Pons (tissue), 1 donor: ENCODE measurements around the gene HDAC4.

Experiments used
- DNase-seq: peaks from one replicate; pipeline ENCODE4 v3.0.0-alpha.2; 2016; ENCODE audit warnings: low spot score

HDAC4 gene

DNA sequence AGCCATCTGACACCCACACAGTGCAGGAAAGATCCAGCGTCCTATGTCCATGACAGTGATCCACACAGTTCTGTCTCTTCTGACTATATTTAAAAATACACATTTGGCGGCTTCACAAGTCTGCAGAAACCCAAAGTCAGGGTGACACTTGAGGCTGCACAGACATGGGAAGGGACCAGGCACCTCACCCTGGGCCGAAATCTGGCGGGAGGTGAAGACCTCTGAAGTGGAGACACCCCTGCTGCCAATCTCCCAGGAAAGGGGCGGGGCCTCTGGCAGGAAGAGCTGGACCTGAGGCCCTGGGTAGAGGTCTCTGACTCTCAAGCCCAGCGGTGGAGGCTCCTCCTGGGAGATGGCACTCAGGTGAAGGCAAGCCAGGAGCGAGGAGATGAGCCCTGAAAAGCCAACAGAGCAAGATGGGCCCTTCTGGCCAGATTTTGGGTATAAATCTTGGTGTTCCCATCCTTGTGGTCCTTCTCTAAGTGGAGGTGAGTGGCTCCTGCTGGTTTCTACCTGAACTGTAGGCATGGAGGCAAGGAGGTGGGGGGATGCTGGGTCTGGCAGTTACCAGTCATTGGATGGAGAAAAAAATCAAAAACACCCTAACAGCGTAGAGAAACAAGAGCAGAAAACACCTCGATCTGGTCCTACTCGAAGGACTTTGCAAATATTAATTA lies 248.4 kb downstream of the HDAC4 start:
- DNase-seq = no peak

DNA sequence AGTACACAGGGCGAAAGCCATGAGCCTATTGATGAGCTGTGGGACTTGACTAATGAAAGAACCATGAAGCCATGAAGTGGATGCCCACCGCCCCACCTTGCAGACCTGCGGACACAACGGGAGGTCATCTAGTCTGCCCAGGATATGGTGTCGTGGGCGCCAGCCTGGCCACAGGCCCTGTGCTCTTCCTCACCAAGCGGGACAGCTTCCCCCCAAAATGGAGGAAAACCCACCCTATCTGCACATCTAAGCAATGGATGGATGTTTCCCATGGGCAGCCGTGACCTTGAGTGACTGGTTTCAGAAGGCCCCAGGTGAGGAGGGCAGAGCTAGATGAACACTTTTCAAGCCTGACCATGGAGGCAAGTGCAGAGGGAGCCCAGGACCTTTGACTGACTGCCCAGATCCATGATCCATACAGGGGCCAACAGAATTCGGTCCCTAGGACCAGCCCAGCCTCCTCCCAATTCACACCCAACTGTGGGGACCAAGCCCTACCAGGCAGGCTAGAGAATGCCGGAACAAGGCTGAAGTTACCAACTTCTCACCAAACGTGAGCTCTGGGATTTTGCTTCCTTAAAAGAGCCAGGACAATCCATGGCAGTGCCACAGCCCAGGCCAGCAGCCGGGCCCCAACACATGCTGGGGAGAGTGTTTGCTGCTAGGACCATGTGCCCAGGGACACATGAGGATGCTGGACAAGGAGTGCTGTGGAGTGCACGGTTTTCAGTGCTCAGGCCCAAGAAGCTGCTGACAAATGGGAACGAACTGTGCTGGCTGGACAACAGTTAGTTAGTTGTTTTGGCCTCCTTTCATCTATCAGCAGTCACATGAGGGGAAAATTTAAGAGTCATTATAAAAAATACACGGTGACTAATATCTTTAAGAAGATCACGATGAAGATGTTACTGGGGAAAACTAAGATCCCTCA lies 249.4 kb downstream of the HDAC4 start:
- DNase-seq = peak; percentile 69

DNA sequence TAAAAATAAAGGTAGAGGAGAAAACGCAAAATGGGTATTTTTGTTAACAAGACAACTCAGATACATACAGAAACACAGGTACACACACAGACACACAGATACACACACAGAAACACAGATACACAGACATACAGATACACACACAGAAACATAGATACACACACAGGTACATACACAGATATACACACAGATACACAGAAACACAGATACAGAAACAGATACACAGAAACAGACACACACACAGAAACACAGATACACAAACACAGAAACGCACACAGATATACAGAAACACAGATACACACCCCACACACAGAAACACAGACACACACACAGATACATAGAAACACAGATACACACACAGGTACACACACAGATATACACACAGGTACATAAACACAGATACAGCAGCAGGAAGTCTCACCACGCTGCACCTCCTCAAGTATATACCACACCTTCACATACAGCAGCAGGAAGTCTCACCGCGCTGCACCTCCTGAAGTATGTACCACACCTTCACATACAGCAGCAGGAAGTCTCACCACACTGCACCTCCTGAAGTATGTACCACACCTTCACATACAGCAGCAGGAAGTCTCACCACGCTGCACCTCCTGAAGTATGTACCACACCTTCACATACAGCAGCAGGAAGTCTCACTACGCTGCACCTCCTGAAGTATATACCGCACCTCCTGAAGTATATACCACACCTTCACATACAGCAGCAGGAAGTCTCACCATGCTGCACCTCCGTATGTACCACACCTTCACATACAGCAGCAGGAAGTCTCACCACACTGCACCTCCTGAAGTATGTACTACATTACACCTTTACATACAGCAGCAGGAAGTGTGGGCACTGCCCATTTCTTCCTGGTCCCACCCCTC lies 250.5 kb downstream of the HDAC4 start:
- no peak for DNase-seq

DNA sequence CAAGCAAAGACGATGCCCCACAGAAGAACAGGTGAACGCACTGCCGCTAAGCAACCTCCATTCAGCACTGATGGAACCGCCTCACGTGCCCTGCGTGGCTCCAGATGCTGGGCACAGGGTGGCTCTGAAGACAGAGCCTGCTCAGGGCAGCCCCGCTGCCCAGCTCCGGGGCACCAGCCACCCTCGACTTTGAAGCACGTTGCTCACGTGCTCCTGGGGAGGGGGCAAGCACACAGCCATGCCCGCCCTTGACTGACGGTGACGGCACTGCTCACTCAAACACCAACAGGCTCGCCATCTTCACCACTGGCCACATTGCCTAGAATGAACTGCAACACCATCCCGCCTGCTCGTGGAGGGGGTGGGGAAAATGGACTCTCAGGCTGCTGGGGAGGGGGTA lies 251.3 kb downstream of the HDAC4 start:
- DNase-seq = no peak

DNA sequence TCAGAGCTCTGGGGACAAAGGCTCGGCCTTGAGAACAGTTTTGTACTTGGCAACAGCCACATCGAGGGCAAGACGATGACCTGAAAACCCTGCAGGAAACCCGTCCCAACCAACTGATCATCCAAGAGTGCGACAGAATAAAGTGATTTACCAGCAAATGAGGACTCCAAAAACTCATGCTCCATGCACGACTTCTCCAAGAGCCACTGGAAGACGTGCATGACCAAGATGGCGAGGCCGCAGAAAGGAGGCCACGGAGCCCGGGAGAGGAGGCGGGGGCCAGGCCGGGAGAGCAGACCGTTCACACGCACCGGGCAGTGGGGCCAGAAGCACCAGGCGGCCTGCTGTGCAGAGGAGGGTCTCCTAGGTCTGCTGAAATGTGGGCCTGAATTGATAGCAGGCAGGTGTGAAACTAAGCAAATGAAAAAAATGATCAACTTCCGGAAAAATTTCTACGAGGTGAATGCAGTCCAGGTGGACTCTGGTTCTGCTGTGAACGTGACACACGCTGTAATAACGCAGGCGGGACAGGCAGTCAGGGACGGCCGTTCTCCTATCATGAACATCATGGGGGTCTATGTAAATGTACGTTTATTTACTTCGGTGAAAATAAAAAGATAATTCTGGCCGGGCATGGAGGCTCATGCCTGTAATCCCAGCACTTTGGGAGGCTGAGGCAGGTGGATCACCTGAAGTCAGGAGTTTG lies 252.2 kb downstream of the HDAC4 start:
- DNase-seq = no peak

DNA sequence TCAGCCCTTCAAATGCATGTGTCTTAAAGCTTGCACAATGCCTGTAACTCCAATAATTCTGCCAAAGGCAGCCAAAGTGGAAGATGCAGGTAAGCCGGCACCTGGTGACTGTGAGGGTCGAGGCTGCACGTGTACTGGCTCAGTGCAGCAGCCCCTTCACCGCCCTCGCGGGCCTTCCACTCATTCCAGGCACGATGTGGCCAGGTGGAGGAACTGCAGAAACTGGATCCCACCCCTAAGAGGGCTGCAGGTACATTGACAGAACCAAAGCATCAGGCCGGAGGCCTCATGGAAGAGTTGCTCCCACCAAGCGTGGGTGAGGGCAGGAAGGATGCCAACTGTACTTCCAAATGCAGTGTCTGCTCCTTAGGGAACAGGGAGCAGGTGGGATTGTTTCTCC lies 253.4 kb downstream of the HDAC4 start:
- no peak for DNase-seq

DNA sequence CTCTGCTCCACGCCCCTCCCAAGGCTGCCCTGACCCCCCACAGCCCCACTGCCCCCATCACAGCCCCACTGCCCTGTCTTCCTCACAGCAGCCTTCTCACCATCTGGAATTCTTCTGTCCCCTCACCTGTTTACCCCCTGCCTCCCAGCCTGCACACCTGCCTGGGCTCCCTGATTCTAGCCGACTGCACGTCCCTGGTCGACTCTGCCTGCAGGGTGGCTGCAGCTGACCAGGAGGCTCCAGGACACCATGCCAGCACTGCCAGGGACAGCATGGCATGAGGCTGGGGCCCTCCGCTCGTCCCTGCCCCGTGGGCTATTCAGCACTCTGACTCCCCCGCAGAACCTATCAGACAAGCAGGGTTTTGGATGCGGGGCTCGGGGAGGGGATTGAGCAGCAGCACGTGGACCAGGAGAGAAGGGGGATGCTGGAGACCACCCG lies 254.1 kb downstream of the HDAC4 start:
- no peak for DNase-seq

DNA sequence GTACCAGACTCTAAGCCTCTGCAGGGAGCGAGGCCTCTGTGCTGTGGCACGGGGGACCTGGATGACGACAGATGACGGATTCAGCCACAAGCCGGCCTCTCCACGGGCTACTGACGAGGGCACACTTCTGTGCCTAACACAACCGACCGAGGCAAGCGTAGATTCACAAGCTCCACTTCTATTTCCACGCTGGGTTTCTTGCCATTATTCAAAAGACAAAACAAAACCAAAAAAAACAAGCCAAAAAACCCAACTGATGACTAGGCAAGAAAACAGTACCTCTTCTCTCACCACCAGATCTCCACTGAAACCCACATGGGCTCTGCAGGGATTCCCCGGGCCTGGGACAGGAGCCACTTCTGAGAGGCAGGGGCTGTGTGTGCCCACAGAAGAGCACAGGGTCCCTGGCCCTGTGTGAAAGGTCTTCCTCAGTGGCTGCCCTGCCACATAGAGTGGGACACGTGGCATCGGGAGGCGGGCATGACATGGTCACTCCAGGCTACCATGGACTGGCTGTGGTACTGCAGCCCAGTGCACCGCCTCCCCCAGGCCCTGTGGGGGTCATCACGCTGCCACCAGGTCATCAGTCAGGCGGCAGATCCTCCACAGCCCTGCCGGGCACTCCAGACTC lies 254.7 kb downstream of the HDAC4 start:
- DNase-seq = no peak

DNA sequence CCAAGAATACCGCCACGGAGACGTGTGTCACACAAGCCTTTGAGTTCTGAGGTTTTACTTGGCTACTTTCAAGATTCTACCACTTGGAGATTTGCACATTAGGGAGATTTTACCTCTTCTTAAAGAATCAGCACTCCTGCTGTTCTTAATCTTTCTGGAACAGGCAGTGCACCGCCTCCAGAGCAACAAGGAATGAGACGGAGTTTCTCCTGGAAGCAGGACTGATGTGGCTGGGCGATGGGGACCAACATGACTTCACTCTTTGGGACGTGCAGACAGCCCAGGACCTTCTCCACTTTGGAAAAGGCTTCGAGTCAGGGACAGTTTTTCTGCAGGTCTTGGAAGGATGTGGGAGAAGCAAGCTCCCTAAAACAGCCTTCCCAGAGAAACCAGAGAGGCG lies 255.2 kb downstream of the HDAC4 start:
- no peak for DNase-seq

DNA sequence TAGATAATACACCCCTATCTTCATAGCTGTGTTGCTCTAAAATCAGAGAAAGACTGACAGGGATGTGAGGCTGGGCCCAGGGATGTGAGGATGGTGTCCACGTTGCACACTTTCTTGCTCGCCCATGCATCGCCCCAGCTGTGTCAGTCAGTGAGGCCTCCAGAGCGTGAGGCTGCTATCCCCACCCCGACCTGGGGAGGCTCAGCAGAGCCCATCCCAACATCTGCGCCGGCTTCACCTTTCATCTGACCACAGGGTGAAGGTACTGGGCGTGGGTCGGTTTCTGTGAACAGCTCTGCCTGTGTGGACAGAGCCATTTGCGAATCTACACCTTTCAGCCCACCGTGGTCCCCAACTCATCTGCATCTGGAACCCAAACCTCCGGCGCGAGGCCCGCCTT lies 255.7 kb downstream of the HDAC4 start:
- no peak for DNase-seq

DNA sequence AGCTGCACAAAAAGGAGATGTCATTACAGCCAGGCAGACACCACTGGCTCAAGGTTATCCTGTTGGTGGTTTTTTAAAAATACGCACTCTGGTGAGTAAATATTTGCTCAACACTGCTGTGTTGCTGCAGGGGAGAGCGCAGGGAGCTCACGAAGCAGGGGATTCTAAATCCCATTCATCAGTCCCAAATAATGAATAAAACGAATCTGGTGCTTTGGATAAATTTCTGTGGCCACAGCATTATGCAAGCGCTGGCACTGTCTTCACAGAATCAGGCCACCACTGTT lies 256.2 kb downstream of the HDAC4 start:
- no peak for DNase-seq

DNA sequence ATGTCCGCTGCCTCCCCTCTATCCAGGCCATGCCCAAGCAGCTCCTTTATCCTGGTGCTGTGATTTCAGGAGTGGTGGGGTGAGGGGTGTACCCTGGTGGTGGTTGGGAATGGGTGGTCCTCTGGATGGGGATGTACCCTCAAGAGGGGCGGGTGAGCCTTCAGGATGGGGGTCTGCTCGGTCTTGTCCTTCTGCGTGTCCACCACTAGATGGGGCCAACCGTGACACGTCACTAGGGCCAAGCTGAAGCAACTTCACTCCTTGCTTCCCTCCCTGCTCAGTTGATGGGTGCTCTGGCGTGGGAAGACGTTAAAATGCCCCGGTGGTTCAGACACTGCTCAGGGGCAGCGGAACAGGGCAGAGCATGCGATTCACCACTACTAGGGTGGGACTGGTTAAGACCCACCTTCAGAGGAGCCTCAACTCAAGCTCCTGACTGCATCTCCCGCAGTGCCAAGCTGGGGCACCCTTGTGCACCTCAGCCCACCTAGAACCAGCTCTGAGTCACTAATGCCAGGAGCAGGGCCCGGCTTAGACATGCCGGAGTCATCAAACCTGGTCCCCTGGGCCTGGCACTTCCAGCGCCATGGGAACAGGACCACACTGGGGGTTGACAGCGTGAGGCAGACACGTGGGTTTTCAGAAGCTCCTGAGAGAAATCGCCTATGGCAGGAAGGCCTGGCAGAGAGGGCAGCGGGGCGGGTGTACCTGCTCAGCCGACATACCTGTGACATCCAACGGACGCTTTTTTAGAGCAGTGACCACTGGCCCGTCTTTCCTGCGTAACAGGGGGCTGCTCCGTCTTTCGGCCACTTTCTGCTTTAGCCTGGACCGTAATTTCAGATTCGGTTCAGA lies 256.7 kb downstream of the HDAC4 start:
- DNase-seq = peak; percentile 70

DNA sequence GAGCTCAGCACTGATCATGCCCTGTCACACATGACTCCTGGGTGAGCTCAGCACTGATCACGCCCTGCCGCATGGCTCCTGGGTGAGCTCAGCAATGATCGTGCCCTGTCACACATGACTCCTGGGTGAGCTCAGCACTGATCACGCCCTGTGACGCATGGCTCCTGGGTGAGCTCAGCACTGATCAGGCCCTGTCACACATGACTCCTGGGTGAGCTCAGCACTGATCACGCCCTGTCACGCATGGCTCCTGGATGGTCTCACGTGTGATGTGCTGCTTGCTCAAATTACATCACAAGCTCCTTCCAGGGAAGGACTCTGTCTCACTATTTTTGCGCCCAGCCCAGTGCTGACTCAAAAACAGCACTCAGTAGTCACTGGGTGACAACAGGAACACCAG lies 258.0 kb downstream of the HDAC4 start:
- no peak for DNase-seq

DNA sequence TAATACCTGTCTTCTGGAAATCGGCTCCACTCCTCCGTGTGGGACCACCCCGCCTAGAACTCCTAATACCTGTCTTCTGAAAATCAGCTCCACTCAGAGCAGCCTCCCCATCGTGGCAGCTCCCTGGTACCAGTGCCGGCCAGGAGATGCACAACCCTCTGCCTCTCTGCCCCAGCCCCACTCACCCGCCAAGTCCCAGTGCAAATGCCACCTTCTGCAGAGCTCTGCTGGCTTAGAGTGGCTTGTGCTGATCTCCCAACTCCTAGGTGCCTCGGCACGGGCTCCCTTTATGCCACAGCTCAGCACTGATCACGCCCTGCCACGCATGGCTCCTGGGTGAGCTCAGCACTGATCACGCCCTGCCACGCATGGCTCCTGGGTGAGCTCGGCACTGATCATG lies 258.5 kb downstream of the HDAC4 start:
- no peak for DNase-seq

DNA sequence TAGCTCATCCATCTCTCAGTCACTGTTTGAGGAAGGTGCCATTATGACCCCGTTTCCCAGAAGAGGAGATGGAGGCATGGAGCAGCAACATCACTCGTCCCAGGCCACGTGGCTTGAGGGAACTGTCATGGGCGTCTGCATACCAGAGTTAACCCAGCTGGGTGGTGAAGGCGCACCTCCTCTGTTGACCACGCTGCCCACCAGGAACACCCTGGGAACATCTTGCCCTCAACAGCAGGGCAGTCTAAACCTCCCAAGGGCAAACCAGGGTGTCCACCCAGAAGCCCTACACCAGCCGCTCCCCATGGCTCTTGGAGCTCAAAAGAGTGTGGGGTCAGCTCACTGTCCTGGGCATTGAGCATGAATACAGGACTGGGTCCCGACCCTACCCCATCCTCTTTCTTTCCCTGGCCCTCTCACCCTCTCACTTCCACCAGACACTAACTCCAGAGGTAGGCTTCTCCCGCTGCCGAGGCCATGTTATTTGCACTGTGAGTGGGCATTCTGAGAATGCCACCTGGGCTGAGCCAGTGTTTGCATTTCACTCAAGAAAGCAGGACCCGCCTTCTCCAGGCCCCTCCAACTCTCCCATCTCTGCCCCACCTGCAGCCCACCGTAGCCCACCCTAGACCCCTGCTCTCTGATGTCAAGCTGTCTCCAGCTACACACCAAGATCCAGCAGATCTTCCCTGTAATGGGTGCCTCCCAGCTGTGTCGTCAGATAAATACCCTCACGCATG lies 259.6 kb downstream of the HDAC4 start:
- no peak for DNase-seq

DNA sequence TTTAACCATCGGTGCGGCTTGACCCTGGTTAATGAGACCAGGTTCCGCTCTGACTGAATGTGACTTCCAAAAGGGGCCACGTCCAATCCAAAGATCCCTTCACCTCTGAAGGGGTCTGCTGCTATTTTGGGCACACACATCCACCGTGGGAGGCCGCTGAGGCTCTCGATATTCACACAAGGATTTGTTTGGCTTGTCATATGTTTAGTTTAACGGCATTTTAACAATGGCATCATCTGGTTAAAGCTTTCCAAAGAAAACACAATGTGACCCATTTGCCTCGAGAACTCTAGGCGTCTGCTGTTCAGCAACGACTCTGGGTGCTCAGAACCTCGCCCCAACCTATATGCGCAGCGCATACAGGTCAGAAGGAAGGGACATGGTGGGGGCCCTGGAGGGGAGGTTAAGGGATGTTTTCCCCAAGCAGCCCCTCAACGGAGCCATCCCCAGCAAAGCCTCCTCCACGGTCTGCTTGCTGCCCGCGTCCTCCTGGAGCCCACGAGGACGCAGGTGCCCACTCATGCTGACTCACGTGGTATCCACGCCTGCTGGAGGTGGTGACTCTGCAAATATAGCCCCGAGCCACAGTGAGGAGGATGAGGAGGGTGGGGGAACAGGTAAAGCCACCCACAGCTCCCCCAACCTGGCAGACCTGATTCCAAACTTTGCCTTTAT lies 260.3 kb downstream of the HDAC4 start:
- DNase-seq = no peak

DNA sequence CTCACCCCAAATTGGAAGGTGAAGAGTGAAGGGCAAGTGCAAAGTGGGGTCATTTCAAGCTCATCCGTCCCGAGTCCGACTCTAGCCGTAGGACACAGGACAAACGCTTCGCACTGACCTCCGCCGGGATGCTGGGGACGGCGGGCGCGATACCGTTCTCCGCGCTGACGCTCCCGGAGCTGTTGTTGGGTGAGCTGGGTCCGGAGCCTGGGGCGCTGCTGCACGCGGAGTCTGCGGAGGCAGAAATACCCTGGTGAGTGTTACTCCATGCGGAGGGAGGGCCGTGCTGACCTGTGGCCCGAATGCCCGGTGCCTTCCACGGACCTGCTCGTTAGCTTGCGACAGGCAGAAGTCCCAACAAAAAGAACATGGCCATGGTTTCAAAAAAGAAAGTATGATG lies 261.3 kb downstream of the HDAC4 start:
- no peak for DNase-seq

DNA sequence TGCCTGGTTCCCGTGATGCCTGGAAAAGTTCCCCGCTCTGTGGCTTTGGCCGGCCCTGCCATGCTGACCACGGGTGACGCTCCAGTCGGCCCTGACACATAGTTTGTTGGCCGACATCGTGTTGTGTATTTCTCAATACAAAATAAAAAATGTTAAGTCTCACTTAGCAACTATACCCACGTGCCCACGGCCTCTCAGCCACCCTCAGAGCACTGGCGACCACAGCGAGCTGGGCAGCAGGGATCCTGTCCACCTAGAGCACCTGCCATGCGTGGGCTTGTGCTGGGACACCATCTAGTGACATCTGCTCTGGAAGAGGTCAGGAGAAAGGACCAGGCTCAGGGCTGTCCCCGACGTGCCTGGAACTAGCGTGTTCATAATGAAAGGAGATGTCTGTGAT lies 261.7 kb downstream of the HDAC4 start:
- DNase-seq = no peak

DNA sequence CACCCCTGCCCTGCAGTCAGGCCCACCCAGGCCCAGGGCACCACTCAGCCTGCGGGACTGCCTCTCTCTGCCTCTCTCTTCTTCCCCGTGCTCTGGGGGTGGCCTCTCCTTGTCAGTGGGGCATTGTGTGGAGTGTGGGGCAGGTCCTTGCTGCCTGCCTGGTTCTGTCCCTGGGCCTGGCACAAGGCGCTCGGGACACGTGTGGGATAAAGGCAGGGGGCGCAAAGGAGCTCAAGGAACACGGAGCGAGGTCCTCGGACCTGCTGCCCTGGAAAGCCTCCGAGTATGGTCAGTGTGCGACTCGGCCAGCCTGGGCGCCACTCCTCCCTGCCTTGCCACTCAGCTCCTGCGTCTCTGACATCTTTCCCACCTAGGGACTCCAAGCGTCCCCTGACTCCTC lies 262.2 kb downstream of the HDAC4 start:
- peak; percentile 50 for DNase-seq
